ENCODE data around the gene NRARP. TPM values are rescaled to one million over a fixed set of nuclear protein-coding genes. Genes with fewer than 3 reads are reported as not detected.

Gene NRARP
- total and polyA plus RNA-seq, 2 of the 13 experiments (the other 11 are each of a cell fraction or from before 2014, with no cell fraction given) = 0.22 to 0.46 TPM

GRCh38 chr9:137254624-137255447 is 47.2 kb downstream of the NRARP start, which contains the start of gene NELFB (continued):
- TF ChIP-seq POGK (CRISPR knock-in tag; conservative IDR thresholded peaks at IDR 0.05) (no peak), PLRG1 (conservative IDR thresholded peaks at IDR 0.05) (no peak), SATB2 (CRISPR knock-in tag; IDR thresholded peaks at IDR 0.05) (0 out of 2 replicates have a peak, but pooled peaks have one; percentile 54), HDAC1 (CRISPR knock-in tag; IDR thresholded peaks at IDR 0.05) (no peak; the same call in none of the 2 replicates), PREB (CRISPR knock-in tag; IDR thresholded peaks at IDR 0.05) (no peak), ZNF720 (CRISPR knock-in tag; IDR thresholded peaks at IDR 0.05) (no peak), FUBP1 (CRISPR knock-in tag; IDR thresholded peaks at IDR 0.05; ENCODE audit: borderline replicate concordance) (no peak), ARID5B (CRISPR knock-in tag; IDR thresholded peaks at IDR 0.05) (no peak), ARNT2 (CRISPR knock-in tag; IDR thresholded peaks at IDR 0.05; ENCODE audit: low read depth) (peak; percentile 60), ZNF337 (CRISPR knock-in tag; IDR thresholded peaks at IDR 0.05; ENCODE audit: borderline replicate concordance, low read depth) (no peak), HOXD1 (CRISPR knock-in tag; IDR thresholded peaks at IDR 0.05) (peak; percentile 81; the same call in 1 of the 2 replicates)
- TF ChIP-seq, protein P1, sequence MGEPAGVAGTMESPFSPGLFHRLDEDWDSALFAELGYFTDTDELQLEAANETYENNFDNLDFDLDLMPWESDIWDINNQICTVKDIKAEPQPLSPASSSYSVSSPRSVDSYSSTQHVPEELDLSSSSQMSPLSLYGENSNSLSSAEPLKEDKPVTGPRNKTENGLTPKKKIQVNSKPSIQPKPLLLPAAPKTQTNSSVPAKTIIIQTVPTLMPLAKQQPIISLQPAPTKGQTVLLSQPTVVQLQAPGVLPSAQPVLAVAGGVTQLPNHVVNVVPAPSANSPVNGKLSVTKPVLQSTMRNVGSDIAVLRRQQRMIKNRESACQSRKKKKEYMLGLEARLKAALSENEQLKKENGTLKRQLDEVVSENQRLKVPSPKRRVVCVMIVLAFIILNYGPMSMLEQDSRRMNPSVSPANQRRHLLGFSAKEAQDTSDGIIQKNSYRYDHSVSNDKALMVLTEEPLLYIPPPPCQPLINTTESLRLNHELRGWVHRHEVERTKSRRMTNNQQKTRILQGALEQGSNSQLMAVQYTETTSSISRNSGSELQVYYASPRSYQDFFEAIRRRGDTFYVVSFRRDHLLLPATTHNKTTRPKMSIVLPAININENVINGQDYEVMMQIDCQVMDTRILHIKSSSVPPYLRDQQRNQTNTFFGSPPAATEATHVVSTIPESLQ (CRISPR knock-in tag; conservative IDR thresholded peaks at IDR 0.05) = no peak
